ENCODE measurements around the gene MYL3.
A peak's percentile ranks its signal among the peaks of the same experiment; 100 is the strongest.
"Not testable (repeated sequence)": the region's sequence is repeated elsewhere in the genome, so short reads cannot be mapped to it uniquely, and the experiment has no call there.

MYL3 gene

GRCh38 chr3:46863261-46863782 lies at the start of gene MYL3:
TSS of gene MYL3 (minus strand) at chr3:46863444. CDS start at chr3:46863390, 54 bp downstream.
- no peak for DNase-seq

GRCh38 chr3:46912986-46913385 lies 49.7 kb upstream of the MYL3 start:
- DNase-seq = no peak

- DNase-seq = not testable (repeated sequence)
These were observed 47.7 kb upstream of the MYL3 start for GRCh38 chr3:46910914-46911313.

GRCh38 chr3:46910166-46910760 lies 47.0 kb upstream of the MYL3 start:
- no peak for DNase-seq

GRCh38 chr3:46909535-46910161 lies 46.4 kb upstream of the MYL3 start:
- DNase-seq = peak; percentile 30 to 67

- no peak for DNase-seq
These were observed 45.8 kb upstream of the MYL3 start for GRCh38 chr3:46908986-46909534.

GRCh38 chr3:46908294-46908985 lies 45.2 kb upstream of the MYL3 start:
- no peak for DNase-seq

GRCh38 chr3:46907960-46908293 lies 44.7 kb upstream of the MYL3 start:
- DNase-seq = no peak

- DNase-seq = no peak
These were observed 44.0 kb upstream of the MYL3 start for GRCh38 chr3:46907271-46907670.

- DNase-seq = no peak
These were observed 43.3 kb upstream of the MYL3 start for GRCh38 chr3:46906471-46907058.

GRCh38 chr3:46905661-46906451 lies 42.6 kb upstream of the MYL3 start:
- no peak for DNase-seq

GRCh38 chr3:46905213-46905560 lies 41.9 kb upstream of the MYL3 start:
- no peak for DNase-seq

GRCh38 chr3:46904303-46905212 lies 41.3 kb upstream of the MYL3 start:
- no peak for DNase-seq

GRCh38 chr3:46903341-46904302 lies 40.4 kb upstream of the MYL3 start:
- DNase-seq = no peak

GRCh38 chr3:46902188-46902631 lies 39.0 kb upstream of the MYL3 start:
- no peak for DNase-seq

GRCh38 chr3:46901591-46902187 lies 38.4 kb upstream of the MYL3 start:
- DNase-seq = no peak

- no peak for DNase-seq
These were observed 37.8 kb upstream of the MYL3 start for GRCh38 chr3:46901061-46901460.

- no peak for DNase-seq
These were observed 37.1 kb upstream of the MYL3 start for GRCh38 chr3:46900356-46900755.

GRCh38 chr3:46900007-46900292 lies 36.7 kb upstream of the MYL3 start:
- no peak for DNase-seq
